Stimulated activated CD4-positive, alpha-beta T cell treated with anti-CD3 and anti-CD28 coated beads, Interleukin-2, amount 100 ng/mL, for 24 hours (primary cell): ENCODE results near the gene ESRRB.
A peak's percentile ranks its signal among the peaks of the same experiment; 100 is the strongest.

Source experiments
- DNase-seq, 2 donors: peaks; one replicate each; pipeline ENCODE4 v3.0.0-alpha.2; 2020

ESRRB gene

DNA sequence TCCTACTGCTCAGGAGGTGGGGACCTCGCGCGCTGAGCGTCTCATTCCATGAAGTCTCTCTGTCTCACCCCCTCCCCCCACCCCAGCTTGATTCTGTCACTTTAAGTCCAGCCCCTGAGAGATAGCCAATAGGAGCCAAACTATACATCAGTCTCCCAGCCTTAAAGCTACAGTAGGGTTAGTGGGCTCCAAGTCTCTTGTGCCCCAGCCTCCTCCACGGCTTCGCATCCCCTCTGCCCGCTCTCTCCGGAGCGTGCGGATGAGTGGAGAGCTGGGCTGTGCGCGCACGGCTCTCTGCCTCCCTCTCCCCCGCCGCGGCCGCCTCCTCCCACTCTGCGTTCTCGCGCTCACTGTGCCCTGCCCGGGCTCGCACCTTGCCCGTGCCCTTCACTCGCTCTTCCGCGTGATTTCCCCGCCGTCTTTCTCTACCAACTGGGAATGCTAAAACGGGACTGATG lies at the start of gene ESRRB:
TSS of gene ESRRB (plus strand) at position 191 of the 458 bp plus-strand sequence. CDS start at position 456, 265 bp downstream.
- DNase-seq, result no peak

DNA sequence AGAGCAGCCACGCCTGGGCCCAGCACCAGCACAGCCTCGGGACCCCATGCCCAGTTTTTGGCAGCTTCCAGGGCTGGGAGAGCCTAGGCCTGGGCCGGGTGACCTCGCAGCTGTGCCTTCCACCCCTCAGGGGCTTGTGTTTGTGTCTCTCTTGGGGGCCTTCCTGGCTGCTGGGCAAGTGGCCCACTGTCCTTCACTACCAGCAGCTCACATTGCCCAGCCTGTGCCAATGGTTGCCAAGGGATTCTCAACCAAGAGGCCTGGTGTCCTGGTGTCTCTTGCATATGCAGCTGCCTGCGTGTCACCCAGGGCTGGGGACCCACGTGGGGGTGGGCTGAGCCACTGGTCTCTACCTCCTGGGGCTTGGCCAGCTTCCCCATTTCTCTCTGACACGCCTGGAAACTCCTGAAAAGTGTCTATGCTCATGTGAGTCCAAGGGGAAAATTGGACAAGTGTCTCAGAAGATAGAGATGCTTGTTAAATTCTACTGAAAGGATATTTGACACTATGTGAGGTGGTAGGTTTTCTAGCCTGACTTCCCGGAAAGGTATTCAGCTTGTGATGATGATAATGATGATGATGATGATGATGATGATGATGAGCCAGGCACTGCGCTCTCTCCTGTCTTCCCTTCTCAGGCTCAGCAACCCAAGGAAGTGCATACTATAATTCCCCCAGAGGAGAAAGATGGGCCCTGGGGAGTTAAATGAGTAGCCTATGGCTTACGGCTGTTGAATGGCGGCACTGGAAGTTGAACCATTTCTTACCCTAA lies 48.8 kb upstream of the ESRRB start:
- DNase-seq, result no peak

DNA sequence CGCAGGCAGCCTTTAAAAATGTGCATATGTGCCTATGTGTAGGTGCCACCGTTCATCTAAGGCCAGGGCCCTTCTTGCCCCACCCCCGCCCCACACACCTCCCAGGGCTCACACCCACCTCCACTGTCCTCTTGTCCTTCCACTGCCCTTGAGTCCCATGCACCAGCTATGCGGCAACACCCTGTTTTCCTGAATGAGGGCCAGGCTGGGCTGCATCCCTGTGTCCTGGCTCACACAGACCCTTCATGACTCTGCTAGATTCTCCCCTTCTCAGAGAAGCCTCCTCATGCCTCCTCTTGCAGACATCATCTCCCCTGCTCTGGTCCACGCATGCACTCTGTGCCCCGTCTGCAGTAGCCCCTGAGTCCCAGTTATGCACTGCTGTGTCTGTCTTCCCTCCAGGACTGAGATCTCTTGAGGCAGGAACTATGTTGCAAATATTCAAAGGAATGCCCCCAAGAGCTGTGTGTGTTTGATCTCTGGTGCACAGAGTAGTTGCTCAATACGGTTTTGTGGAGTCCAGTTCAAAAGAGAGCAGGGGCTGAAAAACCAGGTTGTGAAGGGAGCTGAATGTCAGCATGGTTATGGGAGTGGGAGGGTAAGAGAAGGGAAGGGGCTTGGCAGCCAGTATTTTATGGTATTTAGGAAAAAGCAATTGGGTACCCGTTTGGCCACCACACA lies 47.3 kb upstream of the ESRRB start:
- no peak for DNase-seq

DNA sequence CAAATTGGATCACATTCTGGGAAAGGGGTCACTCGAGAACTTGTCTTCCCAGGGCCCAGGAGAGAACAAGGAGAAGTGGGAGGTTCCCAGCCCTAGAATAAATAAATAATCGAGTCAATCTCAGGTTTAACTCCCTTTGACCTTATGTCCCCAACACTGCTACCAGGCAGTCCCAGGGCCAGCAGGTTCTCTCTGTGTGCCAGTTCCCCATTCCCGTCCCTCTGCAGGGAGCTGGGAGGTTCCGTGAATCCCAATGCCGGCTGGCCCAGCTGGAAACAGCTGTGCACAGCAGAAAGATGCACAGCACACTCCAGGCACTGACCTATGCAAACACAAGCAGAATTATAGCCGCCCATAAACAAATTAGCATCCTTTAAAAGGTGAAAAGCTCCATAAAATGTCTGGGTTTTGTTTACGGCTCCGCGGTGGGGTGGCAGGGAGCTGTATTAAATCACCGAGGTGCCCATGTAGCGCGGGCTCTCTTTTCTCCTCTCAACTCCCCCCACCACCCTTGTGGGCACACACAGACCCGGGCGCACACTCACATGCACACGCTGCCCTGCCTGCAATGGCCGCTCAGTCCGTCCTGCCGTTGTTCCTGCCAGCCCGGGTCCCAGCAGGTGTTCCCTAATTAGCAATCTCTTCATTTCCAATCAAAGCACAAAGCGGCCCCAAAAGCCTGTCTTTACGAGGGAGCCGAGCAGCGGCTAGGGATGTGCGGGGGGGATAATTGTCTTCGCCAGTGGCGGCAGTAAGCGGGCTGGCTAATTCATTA lies 46.6 kb upstream of the ESRRB start:
- DNase-seq, result no peak

DNA sequence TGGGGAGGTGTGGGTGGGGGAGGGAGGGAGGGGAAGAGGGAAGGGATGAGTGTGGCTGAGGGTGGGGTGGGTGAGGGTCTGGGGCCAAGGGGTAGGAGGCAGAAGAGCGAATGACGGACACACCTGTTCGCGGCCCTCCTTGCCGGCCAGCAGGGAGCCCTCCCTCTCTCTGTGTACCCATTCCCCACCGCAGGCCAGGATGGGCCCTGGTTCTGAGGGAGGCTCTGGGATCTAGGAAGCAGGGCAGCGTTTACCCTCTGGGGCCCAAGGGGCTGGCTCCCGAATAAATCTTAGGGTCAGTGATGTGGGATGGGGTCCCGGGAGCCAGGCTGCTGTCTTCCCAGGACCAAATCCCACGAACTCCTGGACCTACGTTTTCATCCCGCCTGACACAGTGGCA lies 46.0 kb upstream of the ESRRB start:
- no peak for DNase-seq

DNA sequence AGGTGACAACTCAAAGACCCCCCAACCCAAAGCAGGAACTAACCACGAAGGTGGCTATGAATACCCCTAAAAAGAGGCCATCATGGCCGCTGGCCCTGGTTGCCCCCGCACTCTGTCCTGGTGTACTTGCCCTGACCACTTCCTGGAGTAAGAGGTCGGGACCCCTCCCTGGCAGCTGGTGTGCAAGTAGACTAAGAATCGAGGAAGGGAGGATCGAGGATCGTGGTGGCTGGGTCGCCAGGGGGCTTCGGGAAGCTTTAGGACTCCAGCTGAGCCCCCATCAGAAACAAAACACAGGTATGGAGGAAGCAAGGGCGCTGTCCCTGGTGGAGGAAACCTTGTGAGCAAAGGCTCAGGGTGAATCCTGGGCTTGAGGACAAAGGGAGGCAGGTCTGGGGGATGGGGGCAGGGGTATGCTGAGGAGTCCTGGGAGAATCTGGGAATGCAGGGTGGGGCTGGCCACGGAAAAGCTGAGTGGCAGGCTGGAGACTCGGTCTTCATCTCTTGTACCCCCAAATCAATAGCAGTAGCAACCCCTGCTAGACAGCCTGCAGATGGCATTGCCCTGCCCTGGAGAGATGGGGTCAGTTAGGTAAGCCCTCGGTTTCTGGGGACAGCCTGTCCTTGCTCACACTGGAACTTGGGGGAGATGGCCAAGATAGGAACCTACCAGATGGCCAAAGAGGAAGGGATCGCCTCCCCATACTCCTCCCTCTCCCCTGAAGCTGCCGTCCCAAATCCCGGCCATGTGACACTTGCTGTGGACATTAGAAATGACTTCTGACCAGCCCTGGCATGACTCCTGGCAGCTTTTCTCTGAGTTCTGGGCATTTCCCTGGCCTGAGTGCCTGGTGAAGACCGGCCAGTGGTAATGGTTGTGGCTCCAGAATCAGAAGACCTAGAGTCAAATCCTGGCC lies 45.3 kb upstream of the ESRRB start:
- no peak for DNase-seq

DNA sequence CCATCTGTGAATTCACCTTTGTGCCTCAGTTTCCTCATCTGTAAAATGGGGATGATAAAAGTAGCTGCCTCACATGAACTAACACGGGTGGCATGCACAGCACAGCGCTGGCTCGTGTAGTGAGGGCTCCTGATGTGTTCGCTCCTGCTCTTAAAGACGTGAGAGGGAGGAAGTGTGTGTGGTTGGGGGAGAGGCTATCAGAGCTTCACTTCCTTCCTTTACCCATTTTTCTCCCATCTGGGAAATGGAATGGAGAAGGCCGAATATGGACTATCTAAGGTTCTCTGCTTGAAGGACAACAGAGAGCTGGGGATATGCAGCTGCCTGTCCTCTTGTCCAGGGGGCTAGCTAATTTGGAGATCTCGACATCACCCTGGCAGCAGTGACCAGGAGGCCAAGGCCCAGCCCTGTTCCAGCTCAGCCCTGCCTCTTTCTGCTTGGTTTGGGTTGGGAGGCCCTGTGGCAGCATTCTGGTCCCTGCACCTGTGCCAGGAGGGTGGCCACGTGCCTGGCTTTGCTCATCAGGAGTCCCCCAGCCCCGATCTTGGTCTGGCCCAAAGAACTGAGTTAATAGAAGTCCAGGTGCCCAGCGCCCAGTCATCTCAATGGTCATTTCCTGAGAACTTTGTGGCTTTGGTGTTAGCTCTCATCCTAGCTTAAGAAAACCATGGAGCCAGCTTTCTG lies 44.5 kb upstream of the ESRRB start:
- no peak for DNase-seq

DNA sequence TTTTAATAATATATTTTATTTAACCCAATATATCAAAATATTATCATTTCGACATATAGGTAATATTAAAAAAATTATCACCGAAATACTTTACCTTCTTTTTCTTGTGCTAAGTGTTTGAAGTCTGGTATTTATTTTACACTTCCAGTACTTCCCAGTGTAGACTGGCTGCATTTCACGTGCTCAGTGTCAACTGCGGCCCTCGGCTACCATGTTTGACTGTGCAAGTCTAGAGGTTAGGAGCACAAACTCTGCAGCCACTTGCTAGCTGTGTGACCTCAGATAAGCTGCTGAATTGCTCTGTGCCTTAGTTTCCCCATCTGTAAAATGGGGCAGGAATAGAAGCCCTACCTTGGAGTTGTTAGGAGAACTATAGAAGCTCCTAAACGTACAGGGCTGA lies 42.3 kb upstream of the ESRRB start:
- no peak for DNase-seq

DNA sequence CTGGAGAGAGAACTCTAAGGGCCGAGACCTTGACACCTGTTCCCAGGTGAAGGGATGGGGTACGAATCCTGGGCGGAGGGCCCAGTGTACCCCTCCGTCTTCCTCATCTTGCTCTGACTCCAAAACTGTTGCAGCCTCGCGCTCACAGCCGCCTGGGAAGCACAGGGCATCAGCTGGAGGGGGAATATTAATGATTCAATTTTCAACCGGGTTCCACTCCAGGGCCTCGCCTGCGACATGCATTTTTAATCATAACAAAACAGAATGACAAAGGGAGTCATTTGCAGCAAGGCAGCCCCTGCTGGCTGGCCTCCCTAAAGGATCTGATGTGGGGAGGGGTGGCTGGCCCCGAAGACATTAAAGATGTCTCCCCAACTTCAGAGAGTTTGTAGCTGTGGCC lies 41.6 kb upstream of the ESRRB start:
- no peak for DNase-seq

DNA sequence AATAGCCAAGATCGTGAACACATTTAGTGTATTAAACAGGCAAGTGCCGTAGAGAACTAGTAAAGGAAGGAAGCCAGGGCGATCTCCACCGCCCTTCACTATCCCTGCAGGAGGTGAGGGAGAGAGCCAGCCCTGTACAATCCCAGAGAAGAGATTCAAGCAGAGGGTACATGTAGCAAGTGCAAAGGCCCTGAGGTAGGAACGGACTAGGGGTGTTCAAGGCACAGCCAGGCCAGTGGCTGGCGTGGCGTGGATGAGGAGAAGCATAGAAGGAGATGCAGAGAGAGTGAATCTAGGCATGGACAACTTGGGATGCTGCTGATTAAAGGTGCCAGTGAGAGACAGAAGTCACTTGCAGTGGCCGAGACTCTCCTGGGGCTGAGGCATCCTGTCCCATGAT lies 39.1 kb upstream of the ESRRB start:
- no peak for DNase-seq

DNA sequence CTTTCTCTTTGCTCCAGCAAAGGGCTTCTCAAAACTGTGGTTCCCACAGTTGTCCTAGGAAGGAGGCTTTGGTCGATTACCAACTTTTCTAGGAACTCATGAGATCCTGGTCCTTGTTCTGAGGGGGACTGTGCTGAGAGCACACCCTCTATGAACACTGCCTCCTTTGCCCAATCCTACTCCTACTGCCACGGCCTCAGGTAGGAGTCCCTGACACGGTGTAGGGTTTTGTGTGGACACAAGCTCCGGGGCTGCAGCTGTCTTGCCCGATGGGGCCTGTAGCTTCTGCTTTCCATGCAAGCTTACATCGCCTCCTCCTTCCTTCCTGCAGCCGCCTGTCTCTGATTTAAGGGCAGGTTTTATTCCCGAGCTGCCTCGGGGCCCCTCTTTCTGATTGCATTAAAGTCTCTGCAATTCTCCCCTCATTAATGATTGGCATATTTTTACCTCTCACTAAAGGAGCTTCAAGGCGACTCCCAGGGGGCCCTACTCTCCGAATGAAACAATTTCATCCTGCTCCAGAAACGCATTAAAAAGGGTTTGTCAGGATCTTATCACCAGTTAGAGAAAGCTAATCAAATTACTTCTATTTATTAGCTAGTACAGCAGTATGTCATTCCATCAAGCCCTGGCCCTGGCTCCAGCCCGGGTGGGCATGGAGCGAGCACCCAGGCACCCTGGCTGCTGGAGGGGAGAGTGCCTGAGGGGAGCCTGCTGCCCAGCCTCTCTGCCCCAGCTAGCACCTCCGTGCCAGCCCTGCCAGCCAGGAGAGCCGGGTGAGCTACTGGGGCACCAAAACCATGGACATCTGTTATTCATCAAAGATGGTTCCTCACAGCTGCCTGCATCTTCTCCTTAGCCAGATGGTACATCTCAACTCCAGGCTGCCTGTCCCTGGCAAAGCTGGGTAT lies 38.0 kb upstream of the ESRRB start:
- no peak for DNase-seq

DNA sequence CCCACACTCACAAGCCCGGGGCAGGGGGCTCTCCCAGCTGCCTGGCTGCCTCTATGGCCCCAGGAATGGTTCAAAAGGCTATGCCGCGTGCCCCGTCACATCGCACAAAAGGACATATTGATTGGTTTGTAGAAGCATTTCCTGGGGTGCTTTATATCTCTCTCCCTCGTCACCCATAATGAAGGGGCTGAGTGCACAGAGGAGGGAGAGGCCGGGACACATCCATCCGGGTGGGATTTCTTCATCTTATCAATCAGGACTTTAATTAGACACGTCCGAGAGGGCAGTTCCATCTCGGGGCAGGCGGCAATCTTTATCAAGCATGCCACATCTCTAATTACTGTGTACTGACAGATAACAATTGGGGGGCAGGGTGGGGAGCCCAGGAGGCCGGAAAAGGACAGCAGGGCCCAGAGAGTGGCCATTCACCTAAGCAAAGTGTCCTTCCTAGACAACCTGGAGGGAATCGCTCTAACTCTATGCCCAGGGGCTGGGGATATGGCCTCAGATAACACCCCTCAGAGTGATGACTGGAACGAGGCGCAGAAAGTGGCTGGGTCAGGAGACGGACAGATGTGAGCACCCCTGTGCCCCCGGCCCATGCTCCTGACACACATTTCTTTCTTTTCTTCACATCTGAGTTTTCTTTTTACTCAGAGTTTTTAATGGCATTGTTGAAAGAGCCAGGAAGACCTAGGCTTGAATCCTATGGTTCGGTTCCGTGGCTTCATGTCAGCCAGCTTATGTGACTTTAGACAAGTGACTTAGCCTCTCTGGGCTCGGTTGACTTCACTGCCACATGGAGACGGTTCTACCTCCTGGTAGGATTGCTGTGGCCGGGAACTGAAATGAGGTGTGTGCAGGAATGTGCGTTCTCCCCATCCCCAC lies 36.0 kb upstream of the ESRRB start:
- no peak for DNase-seq

DNA sequence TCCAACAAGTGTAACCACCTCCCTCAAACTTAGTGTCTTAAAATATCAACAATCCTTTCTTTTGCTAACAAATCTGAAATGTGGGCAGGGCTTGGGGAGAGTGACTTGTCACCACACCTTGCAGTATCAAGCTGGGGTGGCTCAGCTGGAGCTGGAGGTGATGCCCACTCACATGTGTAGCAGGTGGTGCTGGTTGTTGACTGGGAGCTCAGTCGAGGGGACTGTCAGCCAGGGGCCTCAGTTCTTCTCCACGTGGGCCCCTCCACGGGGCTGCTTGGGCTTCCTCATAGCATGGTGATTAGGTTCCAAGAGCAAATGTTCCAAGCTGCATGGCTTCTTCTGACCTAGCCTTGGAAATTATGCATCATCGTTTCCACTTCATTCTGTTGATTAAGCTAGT lies 32.6 kb upstream of the ESRRB start:
- no peak for DNase-seq

DNA sequence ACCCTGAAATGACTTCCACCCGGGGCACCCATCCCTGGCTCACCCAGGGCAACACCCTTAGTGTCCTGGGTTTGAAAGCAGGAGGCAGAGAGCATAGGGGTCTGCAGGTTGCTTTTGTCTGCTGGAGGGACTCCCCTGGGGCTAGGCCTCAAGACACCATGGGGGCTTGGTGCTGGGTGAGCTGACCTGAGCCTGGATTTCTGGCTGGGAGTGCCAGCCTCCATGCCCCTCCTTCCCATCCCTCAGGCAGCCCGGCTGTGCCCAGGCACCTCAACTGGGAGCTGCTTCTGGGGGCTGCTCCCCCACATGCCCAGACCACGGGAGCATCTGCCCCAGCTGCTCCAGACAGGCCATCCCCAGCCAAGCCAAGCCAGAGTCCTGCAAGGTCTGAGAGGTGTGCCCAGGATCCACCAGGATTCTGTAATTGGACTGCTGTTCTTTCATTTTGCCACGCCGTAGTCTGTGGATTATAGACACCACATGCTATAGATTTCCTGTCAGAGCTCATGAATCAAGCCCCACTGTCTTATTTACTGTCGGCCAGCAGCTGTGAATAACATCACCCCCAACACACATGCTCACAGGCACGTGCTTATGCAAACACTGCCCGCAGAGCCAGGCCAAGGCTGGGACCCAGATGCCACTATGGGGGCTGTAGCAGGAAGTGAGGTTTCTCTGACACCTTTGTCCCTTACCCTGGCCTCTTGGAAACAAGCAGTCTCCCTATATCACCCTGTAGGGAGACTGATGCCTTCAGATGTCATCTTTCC lies 29.4 kb upstream of the ESRRB start:
- no peak for DNase-seq

DNA sequence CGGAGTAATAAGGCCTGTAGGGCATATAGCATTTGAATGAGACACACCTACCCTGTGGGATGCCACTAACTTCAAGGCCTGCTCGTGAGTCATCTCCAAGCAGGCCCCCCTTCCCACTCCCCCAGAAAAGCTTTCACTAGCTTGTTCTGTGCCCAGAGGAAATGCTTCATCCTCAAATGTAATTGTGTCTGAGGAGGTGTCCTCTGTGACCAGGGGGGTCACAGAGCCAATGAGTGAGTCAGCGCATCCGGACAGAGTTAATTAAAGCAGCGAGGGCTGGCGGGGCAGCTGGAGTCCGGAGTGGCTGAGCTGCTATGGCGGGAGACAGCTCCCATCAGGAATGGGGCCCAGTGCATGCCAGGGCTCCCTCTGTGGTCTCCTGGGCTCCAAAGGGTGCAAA lies 27.0 kb upstream of the ESRRB start:
- DNase-seq, result no peak

DNA sequence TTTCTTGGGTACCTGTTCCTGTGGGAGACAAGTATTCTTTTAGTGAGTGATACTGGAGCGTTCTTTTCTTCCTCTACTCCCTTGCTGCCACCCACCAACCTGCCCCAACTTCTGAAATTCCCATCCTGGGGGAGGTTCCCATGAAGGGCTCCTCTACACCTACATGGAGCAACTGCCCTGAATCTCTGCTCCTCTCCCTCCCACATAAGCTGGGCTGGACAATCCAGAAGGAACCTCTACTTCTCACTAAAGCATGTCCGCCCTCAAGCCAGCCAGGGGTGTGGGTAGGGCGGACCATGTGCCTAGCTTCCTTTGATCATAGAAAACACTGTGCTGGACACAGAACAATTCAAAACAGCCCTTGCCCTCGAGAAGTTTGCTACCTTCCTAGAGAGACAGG lies 25.9 kb upstream of the ESRRB start:
- DNase-seq, result no peak

DNA sequence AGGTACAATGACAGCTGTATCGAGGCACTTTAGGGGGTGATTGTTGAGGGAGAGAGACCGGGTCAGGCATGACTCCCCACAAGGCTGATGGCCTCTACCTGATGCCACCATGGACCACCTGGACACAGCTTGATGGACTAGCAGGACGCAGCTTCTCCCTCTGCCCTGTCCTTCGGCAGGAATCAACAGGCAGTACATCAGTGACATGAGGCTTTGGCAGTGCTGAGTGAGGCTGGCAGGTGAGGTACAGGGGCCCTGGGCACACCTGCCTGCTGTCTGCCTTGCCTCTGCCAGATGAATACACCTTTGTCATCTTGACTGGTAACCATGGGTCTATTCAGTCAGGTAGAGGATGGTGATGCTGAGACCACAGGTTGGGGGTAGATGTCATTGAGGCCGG lies 25.3 kb upstream of the ESRRB start:
- DNase-seq, result no peak

DNA sequence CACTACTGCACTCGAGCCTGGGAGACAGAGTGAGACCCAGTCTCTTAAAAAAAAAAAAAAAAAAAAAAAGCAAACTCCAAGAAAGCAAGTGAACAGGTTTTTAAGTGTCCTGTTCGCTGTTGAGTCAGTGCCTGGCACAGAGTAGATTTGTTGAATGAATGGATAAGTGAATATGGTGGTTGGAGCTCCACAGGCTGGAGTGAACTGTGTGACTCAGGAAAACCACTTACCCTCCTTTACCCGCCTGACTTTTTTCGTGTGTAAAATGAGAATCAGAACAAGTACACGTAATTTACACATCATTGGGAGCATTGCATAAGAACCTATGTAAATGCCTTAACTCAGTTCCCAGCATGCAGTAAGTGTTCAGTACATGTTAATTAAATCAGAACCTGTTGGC lies 24.0 kb upstream of the ESRRB start:
- no peak for DNase-seq

DNA sequence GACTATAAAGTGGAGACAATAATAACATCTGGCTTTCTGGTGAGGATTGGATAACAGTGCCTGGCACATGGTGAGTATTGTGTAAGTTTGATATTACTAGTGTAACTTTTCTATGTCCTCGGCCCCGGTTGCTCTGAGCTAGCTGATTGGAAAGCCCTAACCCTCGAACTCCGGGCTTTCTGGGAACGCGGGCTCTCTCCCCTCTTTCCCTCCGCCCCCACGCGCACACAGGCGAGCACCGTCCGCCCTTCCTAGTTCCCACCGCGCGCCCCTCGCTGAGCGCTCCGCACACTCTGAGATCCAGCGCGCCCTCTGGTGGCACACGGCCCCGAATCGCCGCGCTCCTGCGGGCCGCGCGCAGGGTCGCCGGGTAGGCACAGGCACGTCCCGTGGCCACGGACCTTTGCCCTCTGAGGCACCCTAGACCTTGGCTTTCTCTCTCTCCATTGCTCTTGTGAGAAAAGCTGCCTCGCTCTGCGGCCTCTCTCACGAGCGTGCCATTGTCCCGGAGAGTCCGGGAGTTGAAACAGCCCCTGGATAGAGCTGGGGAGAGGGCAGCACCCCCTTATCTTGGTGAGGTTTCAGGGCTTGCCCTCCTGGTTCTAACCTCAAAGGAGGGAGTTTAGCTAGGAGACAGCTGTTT lies 23.2 kb upstream of the ESRRB start:
- peak; percentile 66 to 73 for DNase-seq
